Fibroblast of lung (primary cell): ENCODE measurements around the gene CFAP90.

Source experiments
- EZH2 ChIP-seq: IDR thresholded peaks from 2 replicates; pipeline ENCODE4 v1.5.1; 2012; ENCODE audit warnings: low read length, control low read depth, mild to moderate bottlenecking; ENCODE audit errors: missing control alignments
- TF ChIP-seq, protein P1 (sequence below), 2 donors: IDR thresholded peaks in 1 of 2; conservative IDR thresholded peaks in 1 of 2; 1 replicate in 1 of 2; 2 replicates in 1 of 2; pipeline ENCODE4 v1.5.1; 2011 to 2012; ENCODE audit warnings: low read length in 2 of 2, control low read depth in 1 of 2, inconsistent platforms in 1 of 2, low read depth in 1 of 2, mild to moderate bottlenecking in 1 of 2

DNA sequence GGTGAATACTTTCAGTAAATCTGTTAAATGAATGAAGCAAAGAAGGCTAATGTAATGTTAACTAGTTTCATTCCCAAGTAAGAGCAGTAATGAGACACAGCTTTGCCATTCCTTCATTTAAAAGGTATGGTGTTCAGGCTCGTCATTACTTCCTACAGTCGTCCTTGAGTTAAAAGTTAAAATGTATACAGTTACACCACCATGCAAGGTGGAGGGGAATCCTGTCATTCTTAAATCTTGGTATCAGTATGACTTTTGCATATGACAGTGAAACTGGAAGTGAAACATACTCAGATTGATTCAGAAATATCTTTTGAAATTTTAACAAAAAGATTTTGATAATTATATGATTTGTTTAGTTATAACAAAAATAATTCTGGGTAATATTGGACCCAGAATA lies 43.9 kb upstream of the CFAP90 start:
- TF ChIP-seq, protein P1, sequence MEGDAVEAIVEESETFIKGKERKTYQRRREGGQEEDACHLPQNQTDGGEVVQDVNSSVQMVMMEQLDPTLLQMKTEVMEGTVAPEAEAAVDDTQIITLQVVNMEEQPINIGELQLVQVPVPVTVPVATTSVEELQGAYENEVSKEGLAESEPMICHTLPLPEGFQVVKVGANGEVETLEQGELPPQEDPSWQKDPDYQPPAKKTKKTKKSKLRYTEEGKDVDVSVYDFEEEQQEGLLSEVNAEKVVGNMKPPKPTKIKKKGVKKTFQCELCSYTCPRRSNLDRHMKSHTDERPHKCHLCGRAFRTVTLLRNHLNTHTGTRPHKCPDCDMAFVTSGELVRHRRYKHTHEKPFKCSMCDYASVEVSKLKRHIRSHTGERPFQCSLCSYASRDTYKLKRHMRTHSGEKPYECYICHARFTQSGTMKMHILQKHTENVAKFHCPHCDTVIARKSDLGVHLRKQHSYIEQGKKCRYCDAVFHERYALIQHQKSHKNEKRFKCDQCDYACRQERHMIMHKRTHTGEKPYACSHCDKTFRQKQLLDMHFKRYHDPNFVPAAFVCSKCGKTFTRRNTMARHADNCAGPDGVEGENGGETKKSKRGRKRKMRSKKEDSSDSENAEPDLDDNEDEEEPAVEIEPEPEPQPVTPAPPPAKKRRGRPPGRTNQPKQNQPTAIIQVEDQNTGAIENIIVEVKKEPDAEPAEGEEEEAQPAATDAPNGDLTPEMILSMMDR (conservative IDR thresholded peaks at IDR 0.05 in 1 of 2, IDR thresholded peaks at IDR 0.05 in 1 of 2; ENCODE audit: low read depth in 1 of 2, low read length in 2 of 2) = no peak
- no peak for TF ChIP-seq EZH2
